ENCODE measurements around the gene ARFIP2. TPM values are rescaled to one million over a fixed set of nuclear protein-coding genes. Genes with fewer than 3 reads are reported as not detected.

The ARFIP2 gene
- polyA plus RNA-seq, 2 of the 4 experiments (the other 2 are of a cell fraction) = 79.2 to 87.9 TPM

DNA sequence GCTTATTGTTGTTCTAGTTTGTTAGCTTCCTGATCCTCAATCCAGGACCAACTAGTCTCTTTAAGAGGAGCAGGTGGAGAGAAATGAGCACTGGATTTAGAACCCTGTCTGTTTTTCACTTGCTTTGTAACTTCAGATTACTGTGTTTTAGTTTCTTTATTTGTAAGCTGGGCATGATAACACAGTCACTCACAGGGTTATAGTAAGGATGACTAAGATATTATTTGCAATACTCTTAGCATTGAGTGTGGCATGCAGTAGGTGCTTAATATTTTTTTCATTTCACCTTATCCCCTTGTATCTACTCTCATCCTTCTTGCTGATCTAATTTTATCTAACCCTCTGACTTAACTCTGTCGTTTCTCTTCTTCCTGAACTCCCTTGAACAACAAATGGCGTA is 49.7 kb upstream of the ARFIP2 start:
- H3K4me2 ChIP-seq = no peak overlapping the region
- no peaks in the 10 kb centered on the region for H3K9me3 ChIP-seq
- POLR2A ChIA-PET = interaction anchor here (0.6 to 1.1 kb wide), 3 partner anchors 12 to 152 kb away, joined by 3 to 5 read pairs (median 4); partner anchors contain the start of genes ARFIP2, MRPL17 and TIMM10B
- DNase-seq (ENCODE audit: low read depth in 1 of 2, low spot score in 1 of 2) = no peak
- TF ChIP-seq JUN (IDR thresholded peaks at IDR 0.05) (no peak), POLR2AphosphoS2 (conservative IDR thresholded peaks at IDR 0.05; ENCODE audit: low read length) (no peak), CBX8 (IDR thresholded peaks at IDR 0.05) (no peak), POLR2A (IDR thresholded peaks at IDR 0.05; ENCODE audit: low read length) (no peak), NR3C1 (IDR thresholded peaks at IDR 0.05) (no peak), HOXA7 (CRISPR knock-in tag; IDR thresholded peaks at IDR 0.05) (no peak), CHD4 (IDR thresholded peaks at IDR 0.05; ENCODE audit: borderline replicate concordance) (no peak), MAFK (IDR thresholded peaks at IDR 0.05; ENCODE audit: partially characterized antibody) (no peak), FOXS1 (CRISPR knock-in tag; IDR thresholded peaks at IDR 0.05) (no peak), NFE2L2 (conservative IDR thresholded peaks at IDR 0.05; ENCODE audit: low read length) (no peak), EHMT2 (IDR thresholded peaks at IDR 0.05; ENCODE audit: low read depth) (no peak), KDM1A (IDR thresholded peaks at IDR 0.05; ENCODE audit: low read depth) (no peak)
- TF ChIP-seq, protein P1, sequence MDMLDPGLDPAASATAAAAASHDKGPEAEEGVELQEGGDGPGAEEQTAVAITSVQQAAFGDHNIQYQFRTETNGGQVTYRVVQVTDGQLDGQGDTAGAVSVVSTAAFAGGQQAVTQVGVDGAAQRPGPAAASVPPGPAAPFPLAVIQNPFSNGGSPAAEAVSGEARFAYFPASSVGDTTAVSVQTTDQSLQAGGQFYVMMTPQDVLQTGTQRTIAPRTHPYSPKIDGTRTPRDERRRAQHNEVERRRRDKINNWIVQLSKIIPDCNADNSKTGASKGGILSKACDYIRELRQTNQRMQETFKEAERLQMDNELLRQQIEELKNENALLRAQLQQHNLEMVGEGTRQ (IDR thresholded peaks at IDR 0.05) = no peak
- TF ChIP-seq, protein P2, sequence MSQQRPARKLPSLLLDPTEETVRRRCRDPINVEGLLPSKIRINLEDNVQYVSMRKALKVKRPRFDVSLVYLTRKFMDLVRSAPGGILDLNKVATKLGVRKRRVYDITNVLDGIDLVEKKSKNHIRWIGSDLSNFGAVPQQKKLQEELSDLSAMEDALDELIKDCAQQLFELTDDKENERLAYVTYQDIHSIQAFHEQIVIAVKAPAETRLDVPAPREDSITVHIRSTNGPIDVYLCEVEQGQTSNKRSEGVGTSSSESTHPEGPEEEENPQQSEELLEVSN (IDR thresholded peaks at IDR 0.05; ENCODE audit: borderline replicate concordance, low read depth) = no peak
- TF ChIP-seq, protein P3, sequence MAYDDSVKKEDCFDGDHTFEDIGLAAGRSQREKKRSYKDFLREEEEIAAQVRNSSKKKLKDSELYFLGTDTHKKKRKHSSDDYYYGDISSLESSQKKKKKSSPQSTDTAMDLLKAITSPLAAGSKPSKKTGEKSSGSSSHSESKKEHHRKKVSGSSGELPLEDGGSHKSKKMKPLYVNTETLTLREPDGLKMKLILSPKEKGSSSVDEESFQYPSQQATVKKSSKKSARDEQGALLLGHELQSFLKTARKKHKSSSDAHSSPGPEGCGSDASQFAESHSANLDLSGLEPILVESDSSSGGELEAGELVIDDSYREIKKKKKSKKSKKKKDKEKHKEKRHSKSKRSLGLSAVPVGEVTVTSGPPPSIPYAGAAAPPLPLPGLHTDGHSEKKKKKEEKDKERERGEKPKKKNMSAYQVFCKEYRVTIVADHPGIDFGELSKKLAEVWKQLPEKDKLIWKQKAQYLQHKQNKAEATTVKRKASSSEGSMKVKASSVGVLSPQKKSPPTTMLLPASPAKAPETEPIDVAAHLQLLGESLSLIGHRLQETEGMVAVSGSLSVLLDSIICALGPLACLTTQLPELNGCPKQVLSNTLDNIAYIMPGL (CRISPR knock-in tag; IDR thresholded peaks at IDR 0.05; ENCODE audit: borderline replicate concordance) = no peak
- CTCF ChIA-PET = interaction anchor here (0.5 to 8.6 kb wide), 34 partner anchors 8 to 177 kb away, joined by 3 to 95 read pairs (median 4); partner anchors contain the start of genes HPX, MRPL17 and TPP1
- WGBS (ENCODE audit: missing lambda C conversion rate) = 87% methylated on average over 2 of the region's 2 CpGs
- no peaks in the 10 kb centered on the region for H3K4me1 ChIP-seq
- peak in 1 of 2 experiments; percentile 18; a peak in 1 of 6 replicates for ATAC-seq
- no peak overlapping the region for H3K27ac ChIP-seq
- H3K4me3 ChIP-seq = no peak overlapping the region
- no peak for FAIRE-seq

DNA sequence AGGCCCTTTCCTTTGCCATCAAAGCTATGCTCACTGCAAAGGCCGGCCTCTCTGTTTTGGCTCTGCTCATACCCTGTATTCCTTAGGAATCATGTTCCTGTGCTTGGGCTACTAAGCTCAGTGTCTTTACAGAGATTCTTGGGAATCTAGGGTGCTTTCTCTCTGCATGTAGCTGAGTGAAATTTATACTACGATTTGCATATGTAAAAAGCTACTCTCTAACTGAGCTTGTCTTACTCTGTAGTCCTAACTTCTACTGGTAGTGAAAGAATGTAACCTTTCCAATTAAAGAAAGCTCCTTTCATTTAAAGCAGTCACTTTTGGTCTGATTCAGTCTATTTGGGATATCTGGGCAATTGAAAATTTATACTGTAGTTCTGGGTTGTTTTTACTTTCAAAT is 48.1 kb upstream of the ARFIP2 start:
- Histone ChIP-seq H3K4me2 (no peak overlapping the region), H3K4me1 (no peaks in the 10 kb centered on the region), H3K4me3 (no peak overlapping the region), H3K9me3 (no peaks in the 10 kb centered on the region), H3K27ac (no peak overlapping the region)
- FAIRE-seq = no peak
- WGBS (ENCODE audit: missing lambda C conversion rate) = 74% methylated on average over 2 of the region's 2 CpGs
- ChIA-PET POLR2A (no interaction called here), CTCF (interaction anchor here (1.0 to 8.6 kb wide), 8 partner anchors 16 to 177 kb away, joined by 3 to 95 read pairs (median 5); partner anchors contain the start of gene MRPL17)
- no peak for ATAC-seq
- DNase-seq (ENCODE audit: low read depth in 1 of 2, low spot score in 1 of 2) = no peak
- TF ChIP-seq FOXS1 (CRISPR knock-in tag; IDR thresholded peaks at IDR 0.05) (no peak), HDAC2 (IDR thresholded peaks at IDR 0.05) (no peak), FOSB (CRISPR knock-in tag; IDR thresholded peaks at IDR 0.05) (no peak), EP300 (IDR thresholded peaks at IDR 0.05) (no peak), ZSCAN20 (CRISPR knock-in tag; IDR thresholded peaks at IDR 0.05) (no peak), NFE2L2 (conservative IDR thresholded peaks at IDR 0.05; ENCODE audit: low read length) (no peak), JUN (IDR thresholded peaks at IDR 0.05) (no peak), MYC (IDR thresholded peaks at IDR 0.05; ENCODE audit: borderline replicate concordance, low read length) (no peak), HEYL (CRISPR knock-in tag; IDR thresholded peaks at IDR 0.05) (no peak)
- TF ChIP-seq, protein P3 (CRISPR knock-in tag; IDR thresholded peaks at IDR 0.05; ENCODE audit: borderline replicate concordance) = no peak
- TF ChIP-seq, protein P1 (IDR thresholded peaks at IDR 0.05) = no peak
